ENCODE results near the gene PDXK. TPM values are rescaled to one million over a fixed set of nuclear protein-coding genes. Genes with fewer than 3 reads are reported as not detected.
A peak's percentile ranks its signal among the peaks of the same experiment; 100 is the strongest.

PDXK gene
- total and polyA plus RNA-seq, 9 of the 15 experiments (the other 6 are each of a cell fraction or from before 2014, with no cell fraction given): 5.6 to 162 (median 76.5) TPM

DNA sequence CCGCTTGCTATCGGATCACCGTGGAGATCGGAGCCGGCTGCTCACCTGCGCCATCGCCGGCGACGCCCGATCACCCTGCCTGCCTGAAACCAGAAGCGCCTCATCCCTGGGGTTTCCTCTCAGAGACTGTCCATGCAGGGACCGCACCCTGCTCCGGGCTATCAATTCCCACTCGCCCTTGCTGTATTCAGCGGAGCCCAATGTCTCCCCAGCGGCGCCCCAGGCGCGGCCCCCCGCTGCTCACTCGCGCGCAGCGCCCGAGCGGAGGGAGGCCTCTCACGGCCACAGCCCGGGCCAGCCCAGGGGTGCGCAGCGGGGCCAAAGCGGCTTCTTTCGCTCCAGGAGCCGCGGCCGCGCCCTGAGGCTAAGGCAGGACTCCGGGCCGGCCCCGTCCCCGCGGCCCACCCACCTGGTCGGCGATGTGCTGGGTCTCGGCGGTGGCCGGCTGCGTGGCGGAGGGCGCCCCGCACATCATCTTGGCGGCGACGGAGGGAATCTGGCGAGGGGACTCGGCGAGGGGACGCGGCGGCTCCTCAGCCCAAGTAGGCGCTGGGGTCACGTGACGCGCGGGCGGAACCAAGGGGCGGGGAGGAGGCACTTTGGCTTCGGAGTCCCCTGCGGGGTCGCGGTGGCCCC, 57.0 kb downstream of the PDXK start, which contains the start of gene CSTB (continued):
- TF ChIP-seq, protein P1, sequence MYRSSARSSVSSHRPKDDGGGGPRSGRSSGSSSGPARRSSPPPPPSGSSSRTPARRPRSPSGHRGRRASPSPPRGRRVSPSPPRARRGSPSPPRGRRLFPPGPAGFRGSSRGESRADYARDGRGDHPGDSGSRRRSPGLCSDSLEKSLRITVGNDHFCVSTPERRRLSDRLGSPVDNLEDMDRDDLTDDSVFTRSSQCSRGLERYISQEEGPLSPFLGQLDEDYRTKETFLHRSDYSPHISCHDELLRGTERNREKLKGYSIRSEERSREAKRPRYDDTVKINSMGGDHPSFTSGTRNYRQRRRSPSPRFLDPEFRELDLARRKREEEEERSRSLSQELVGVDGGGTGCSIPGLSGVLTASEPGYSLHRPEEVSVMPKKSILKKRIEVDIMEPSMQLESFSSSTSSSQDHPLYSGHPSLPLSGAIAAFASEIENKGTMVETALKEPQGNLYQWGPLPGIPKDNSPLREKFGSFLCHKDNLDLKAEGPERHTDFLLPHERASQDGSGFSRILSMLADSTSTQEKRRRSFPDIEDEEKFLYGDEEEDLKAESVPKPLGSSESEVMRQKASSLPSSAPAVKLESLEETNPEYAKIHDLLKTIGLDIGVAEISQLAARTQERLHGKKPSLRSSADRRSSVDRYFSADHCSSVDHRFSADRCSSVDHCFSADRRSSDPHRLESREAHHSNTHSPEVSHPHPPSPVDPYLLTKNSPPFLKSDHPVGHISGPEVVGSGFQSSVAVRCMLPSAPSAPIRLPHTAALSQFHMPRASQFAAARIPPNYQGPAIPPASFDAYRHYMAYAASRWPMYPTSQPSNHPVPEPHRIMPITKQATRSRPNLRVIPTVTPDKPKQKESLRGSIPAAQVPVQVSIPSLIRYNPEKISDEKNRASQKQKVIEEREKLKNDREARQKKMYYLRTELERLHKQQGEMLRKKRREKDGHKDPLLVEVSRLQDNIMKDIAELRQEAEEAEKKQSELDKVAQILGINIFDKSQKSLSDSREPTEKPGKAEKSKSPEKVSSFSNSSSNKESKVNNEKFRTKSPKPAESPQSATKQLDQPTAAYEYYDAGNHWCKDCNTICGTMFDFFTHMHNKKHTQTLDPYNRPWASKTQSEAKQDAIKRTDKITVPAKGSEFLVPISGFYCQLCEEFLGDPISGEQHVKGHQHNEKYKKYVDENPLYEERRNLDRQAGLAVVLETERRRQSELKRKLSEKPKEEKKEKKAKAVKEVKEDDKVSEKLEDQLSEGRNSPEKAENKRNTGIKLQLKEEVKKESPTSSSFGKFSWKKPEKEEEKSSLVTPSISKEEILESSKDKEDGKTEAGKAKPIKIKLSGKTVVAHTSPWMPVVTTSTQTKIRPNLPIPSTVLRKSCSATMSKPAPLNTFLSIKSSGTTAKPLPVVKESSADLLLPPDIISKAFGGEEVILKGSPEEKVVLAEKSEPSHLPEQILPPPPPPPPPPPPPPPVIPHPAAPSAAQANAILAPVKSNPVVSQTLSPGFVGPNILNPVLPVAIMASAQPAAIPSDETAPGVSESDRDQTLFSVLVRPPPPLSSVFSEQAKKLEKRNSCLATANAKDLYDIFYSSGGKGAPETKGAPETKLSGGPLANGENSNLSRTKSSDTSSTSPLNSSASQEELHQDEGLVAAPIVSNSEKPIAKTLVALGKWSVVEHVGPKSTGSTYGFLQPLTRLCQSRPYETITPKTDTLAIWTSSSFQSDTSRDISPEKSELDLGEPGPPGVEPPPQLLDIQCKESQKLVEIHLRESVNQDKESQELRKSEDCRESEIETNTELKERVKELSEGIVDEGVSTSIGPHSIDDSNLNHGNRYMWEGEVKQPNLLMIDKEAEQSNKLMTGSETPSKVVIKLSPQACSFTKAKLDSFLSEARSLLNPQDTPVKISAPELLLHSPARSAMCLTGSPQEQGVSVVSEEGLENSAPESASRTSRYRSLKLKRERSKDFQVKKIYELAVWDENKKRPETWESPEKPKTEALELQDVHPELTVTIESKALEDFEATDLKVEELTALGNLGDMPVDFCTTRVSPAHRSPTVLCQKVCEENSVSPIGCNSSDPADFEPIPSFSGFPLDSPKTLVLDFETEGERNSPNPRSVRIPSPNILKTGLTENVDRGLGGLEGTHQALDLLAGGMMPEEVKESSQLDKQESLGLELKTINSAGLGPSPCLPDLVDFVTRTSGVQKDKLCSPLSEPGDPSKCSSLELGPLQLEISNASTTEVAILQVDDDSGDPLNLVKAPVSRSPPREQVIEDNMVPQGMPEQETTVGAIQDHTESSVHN (IDR thresholded peaks at IDR 0.05; ENCODE audit: borderline replicate concordance in 1 of 2, low read depth in 1 of 2): no peak
- TF ChIP-seq FOXP1 (CRISPR knock-in tag; IDR thresholded peaks at IDR 0.05) (peak; percentile 37; the same call in 1 of the 2 replicates), ILK (tag; IDR thresholded peaks at IDR 0.05; ENCODE audit: borderline replicate concordance, low read depth) (no peak), ETV6 (IDR thresholded peaks at IDR 0.05; ENCODE audit: borderline replicate concordance in 1 of 2, low read depth in 2 of 2, low read length in 1 of 2) (no peak; a peak in 1 of 4 replicates), ETV6 (CRISPR knock-in tag; IDR thresholded peaks at IDR 0.05; ENCODE audit: borderline replicate concordance) (no peak; the same call in 1 of the 2 replicates), ZFP36 (IDR thresholded peaks at IDR 0.05; ENCODE audit: low read depth, low read length, partially characterized antibody) (no peak), POLR3G (IDR thresholded peaks at IDR 0.05; ENCODE audit: extremely low read depth, insufficient read length, insufficient replicate concordance) (no peak)
- TF ChIP-seq, protein P2, sequence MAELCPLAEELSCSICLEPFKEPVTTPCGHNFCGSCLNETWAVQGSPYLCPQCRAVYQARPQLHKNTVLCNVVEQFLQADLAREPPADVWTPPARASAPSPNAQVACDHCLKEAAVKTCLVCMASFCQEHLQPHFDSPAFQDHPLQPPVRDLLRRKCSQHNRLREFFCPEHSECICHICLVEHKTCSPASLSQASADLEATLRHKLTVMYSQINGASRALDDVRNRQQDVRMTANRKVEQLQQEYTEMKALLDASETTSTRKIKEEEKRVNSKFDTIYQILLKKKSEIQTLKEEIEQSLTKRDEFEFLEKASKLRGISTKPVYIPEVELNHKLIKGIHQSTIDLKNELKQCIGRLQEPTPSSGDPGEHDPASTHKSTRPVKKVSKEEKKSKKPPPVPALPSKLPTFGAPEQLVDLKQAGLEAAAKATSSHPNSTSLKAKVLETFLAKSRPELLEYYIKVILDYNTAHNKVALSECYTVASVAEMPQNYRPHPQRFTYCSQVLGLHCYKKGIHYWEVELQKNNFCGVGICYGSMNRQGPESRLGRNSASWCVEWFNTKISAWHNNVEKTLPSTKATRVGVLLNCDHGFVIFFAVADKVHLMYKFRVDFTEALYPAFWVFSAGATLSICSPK (IDR thresholded peaks at IDR 0.05; ENCODE audit: borderline replicate concordance): no peak
- TF ChIP-seq, protein P3, sequence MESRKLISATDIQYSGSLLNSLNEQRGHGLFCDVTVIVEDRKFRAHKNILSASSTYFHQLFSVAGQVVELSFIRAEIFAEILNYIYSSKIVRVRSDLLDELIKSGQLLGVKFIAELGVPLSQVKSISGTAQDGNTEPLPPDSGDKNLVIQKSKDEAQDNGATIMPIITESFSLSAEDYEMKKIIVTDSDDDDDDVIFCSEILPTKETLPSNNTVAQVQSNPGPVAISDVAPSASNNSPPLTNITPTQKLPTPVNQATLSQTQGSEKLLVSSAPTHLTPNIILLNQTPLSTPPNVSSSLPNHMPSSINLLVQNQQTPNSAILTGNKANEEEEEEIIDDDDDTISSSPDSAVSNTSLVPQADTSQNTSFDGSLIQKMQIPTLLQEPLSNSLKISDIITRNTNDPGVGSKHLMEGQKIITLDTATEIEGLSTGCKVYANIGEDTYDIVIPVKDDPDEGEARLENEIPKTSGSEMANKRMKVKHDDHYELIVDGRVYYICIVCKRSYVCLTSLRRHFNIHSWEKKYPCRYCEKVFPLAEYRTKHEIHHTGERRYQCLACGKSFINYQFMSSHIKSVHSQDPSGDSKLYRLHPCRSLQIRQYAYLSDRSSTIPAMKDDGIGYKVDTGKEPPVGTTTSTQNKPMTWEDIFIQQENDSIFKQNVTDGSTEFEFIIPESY (CRISPR knock-in tag; IDR thresholded peaks at IDR 0.05): 0 out of 2 replicates have a peak, but pooled peaks have one; percentile 37
- TF ChIP-seq, protein P4, sequence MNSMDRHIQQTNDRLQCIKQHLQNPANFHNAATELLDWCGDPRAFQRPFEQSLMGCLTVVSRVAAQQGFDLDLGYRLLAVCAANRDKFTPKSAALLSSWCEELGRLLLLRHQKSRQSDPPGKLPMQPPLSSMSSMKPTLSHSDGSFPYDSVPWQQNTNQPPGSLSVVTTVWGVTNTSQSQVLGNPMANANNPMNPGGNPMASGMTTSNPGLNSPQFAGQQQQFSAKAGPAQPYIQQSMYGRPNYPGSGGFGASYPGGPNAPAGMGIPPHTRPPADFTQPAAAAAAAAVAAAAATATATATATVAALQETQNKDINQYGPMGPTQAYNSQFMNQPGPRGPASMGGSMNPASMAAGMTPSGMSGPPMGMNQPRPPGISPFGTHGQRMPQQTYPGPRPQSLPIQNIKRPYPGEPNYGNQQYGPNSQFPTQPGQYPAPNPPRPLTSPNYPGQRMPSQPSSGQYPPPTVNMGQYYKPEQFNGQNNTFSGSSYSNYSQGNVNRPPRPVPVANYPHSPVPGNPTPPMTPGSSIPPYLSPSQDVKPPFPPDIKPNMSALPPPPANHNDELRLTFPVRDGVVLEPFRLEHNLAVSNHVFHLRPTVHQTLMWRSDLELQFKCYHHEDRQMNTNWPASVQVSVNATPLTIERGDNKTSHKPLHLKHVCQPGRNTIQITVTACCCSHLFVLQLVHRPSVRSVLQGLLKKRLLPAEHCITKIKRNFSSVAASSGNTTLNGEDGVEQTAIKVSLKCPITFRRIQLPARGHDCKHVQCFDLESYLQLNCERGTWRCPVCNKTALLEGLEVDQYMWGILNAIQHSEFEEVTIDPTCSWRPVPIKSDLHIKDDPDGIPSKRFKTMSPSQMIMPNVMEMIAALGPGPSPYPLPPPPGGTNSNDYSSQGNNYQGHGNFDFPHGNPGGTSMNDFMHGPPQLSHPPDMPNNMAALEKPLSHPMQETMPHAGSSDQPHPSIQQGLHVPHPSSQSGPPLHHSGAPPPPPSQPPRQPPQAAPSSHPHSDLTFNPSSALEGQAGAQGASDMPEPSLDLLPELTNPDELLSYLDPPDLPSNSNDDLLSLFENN (IDR thresholded peaks at IDR 0.05; ENCODE audit: low read depth in 2 of 2, low read length in 2 of 2): no peak

All from K562 (cell line).